ENCODE measurements around the gene SYCP2.

The SYCP2 gene

DNA sequence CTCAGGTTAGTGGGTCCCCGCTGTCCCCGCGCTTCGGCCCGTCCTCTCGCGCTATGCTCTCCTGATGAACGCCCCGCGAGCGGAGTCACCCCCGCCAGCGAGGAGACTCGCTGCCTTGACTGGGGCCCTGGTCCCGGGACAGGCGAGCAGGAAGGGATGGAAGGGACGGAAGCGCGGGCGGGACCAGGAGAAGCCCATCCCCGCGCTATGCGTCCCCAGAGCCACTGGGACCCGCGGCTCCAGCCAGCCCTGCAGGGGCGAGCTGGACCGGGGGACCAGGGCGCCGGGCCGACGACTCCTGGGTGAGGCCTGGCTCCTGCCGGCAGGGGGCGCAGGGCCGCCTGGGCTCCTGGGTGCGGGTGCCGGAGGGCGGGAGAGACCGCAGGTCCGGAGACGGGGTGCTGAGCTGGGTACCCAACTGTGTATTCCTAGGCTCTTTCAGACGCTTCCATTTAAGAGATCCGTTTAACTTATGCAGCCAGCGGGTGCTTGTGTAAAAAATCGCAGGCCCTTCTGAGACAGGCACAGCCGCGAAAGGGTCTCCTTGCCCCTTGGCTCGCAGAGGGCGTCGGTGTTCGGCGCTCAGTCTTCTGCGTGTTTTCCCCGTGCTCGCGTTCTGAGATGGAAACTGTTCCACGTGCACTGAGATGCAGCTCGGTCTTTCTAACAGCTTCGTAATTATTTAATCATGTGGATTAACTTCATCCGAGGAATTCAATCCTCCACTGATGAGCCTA is 580 bp upstream of the SYCP2 start:
- DNase-seq (ENCODE audit: low spot score), result peak; percentile 92
- TF ChIP-seq, protein P1, sequence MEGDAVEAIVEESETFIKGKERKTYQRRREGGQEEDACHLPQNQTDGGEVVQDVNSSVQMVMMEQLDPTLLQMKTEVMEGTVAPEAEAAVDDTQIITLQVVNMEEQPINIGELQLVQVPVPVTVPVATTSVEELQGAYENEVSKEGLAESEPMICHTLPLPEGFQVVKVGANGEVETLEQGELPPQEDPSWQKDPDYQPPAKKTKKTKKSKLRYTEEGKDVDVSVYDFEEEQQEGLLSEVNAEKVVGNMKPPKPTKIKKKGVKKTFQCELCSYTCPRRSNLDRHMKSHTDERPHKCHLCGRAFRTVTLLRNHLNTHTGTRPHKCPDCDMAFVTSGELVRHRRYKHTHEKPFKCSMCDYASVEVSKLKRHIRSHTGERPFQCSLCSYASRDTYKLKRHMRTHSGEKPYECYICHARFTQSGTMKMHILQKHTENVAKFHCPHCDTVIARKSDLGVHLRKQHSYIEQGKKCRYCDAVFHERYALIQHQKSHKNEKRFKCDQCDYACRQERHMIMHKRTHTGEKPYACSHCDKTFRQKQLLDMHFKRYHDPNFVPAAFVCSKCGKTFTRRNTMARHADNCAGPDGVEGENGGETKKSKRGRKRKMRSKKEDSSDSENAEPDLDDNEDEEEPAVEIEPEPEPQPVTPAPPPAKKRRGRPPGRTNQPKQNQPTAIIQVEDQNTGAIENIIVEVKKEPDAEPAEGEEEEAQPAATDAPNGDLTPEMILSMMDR (conservative IDR thresholded peaks at IDR 0.05; ENCODE audit: low read depth), result peak; percentile 100
- peak overlapping the region; percentile 64 for H3K27ac ChIP-seq
- ChIA-PET POLR2A (ENCODE audit: low non-redundant PET) (interaction anchor here (0.8 kb wide), 1 partner anchor 9 kb away, joined by 5 read pairs; no protein-coding TSS in a partner anchor), CTCF (interaction anchor here (0.6 to 2.2 kb wide), 21 partner anchors 10 to 1980 kb away, joined by 3 to 16 read pairs (median 3); no protein-coding TSS in a partner anchor)

DNA sequence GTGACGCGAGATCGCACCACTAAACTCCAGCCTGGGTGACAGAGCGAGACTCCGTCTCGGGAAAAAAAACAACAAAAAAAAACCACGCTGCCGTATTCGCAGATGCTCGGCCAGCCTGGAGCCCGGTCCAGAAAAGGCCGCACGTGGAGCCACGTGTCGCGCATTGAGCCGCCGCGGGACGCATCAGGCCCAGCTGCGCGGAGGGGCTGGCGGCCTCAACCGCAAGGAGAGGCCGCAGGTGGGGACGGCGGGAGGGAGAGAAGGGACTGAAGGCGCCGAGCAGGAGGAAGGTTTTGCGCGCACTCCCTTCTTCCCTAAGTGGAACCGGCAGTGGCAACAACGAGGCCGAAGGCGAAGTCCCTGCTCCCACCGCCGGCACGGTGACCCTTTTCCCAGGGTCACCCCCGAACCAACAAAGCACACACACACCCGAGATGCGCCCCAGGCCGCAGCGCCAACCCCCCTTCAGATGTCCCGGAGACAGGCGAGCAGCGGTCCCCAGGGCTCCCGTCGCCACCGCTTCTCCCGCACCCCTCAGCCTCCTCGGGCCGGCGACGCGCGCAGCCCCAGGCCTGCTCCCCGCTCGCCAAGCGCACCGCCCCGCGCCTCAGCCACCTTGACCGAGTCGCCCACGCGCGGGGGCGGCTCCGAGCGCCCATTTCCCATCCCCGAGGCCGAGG is 681 bp downstream of the SYCP2 start:
- no peak for DNase-seq (ENCODE audit: low spot score)

GRCh38 chr20:59931511-59932312 is 1.7 kb downstream of the SYCP2 start:
- TF ChIP-seq, protein P1 (conservative IDR thresholded peaks at IDR 0.05; ENCODE audit: low read depth), result no peak
- ChIA-PET CTCF (interaction anchor here (0.8 kb wide), 1 partner anchor 9 kb away, joined by 5 read pairs; no protein-coding TSS in a partner anchor), POLR2A (ENCODE audit: low non-redundant PET) (interaction anchor here (1.1 kb wide), 1 partner anchor 9 kb away, joined by 3 read pairs; the partner anchor contains the start of genes FAM217B and PPP1R3D)
- H3K27ac ChIP-seq, result no peak overlapping the region
- no peak for DNase-seq (ENCODE audit: low spot score)

More for the DNA sequence above, 681 bp downstream of the SYCP2 start:
- TF ChIP-seq, protein P1 (conservative IDR thresholded peaks at IDR 0.05; ENCODE audit: low read depth), result no peak
- POLR2A ChIA-PET (ENCODE audit: low non-redundant PET), result interaction anchor here (0.8 to 1.1 kb wide), 2 partner anchors 8 kb away, joined by 3 to 5 read pairs; partner anchors contain the start of genes FAM217B and PPP1R3D
- H3K27ac ChIP-seq, result peak overlapping the region; percentile 64; the same call in 1 of the 2 replicates
- CTCF ChIA-PET, result interaction anchor here (0.8 kb wide), 1 partner anchor 10 kb away, joined by 5 read pairs; no protein-coding TSS in a partner anchor

DNA sequence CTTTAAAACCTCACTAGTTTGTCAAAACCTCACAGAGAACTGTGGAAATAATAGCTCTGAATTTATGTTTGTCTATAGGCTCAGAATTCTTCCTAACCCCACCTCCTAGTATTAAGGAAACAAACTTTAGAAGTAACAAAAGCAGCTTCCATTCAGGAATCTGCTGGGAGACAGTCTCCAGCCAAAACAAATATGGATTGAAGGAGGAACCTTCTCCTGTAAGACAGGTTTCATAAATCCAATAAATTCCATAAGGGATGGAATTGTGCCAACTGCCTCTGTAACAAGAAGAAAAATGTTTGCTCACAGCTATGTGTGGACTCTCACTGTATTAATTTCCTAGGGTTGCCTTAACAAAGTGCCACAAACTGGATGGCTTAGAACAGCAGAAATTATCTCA is 7.5 kb downstream of the SYCP2 start:
- TF ChIP-seq, protein P1 (conservative IDR thresholded peaks at IDR 0.05; ENCODE audit: low read depth), result no peak
- ChIA-PET POLR2A (ENCODE audit: low non-redundant PET) (no interaction called here), CTCF (interaction anchor here (0.6 kb wide), 1 partner anchor 78 kb away, joined by 3 read pairs; no protein-coding TSS in a partner anchor)
- H3K27ac ChIP-seq, result no peak overlapping the region
- peak; percentile 36 for DNase-seq (ENCODE audit: low spot score)

- TF ChIP-seq, protein P1 (conservative IDR thresholded peaks at IDR 0.05; ENCODE audit: low read depth), result no peak
- DNase-seq (ENCODE audit: low spot score), result no peak
- no peak overlapping the region for H3K27ac ChIP-seq
- ChIA-PET CTCF (interaction anchor here (0.6 kb wide), 1 partner anchor 77 kb away, joined by 3 read pairs; no protein-coding TSS in a partner anchor), POLR2A (ENCODE audit: low non-redundant PET) (no interaction called here)
Observed at GRCh38 chr20:59925359-59925758, 8.1 kb downstream of the SYCP2 start.

Data from RWPE1 (cell line).